B cell (primary cell): ENCODE results near the gene RMI2. TPM values are rescaled to one million over a fixed set of nuclear protein-coding genes. Genes with fewer than 3 reads are reported as not detected.

Source experiments
- ATAC-seq: fragments of 200-7000 bp; cut with Tn5 transposase; one replicate; pipeline ENCODE4 v1.10.0; 2021; ENCODE audit warnings: low read depth, mild to moderate bottlenecking, moderate number of reproducible peaks, moderate library complexity
- CTCF ChIA-PET: fragments of 350-600 bp; sonication (Branson Sonifier 250); formaldehyde crosslinking; loops from one replicate; lab custom pipeline; 2021; ENCODE audit warnings: antibody characterized with exemption, inconsistent platforms; lab: Charles Lee
- POLR2A ChIA-PET: fragments of 350-600 bp; sonication (Branson Sonifier 250); formaldehyde crosslinking; loops from one replicate; lab custom pipeline; 2021; ENCODE audit warnings: antibody characterized with exemption; lab: Charles Lee
- DNase-seq: peaks from one replicate; pipeline ENCODE4 v3.0.0; 2013
- H2AFZ ChIP-seq: 2 replicates; pipeline ENCODE4 v1.6.1; 2012; ENCODE audit warnings: mild to moderate bottlenecking, low read depth, low read length; ENCODE audit not compliant: insufficient read depth, poor library complexity, severe bottlenecking
- H3K27ac ChIP-seq, 2 donors: 1 replicate in 1 of 2; 2 replicates in 1 of 2; pipeline ENCODE4 v1.5.1; 2012 to 2013; ENCODE audit warnings: low read length in 2 of 2, mild to moderate bottlenecking in 2 of 2, moderate library complexity in 1 of 2
- H3K27me3 ChIP-seq, 4 experiments: fragments of 200-600 bp in 1 of 4; sonication (generic) in 1 of 4; replicated peaks in 1 of 4; 1 replicate in 2 of 4; 2 replicates in 2 of 4; pipeline versions ENCODE4 v1.6.1 to v1.7.0; 2013 to 2016; ENCODE audit warnings: low read length in 3 of 4, mild to moderate bottlenecking in 2 of 4, mixed read lengths in 1 of 4, moderate library complexity in 1 of 4; ENCODE audit not compliant: insufficient read depth in 4 of 4, control insufficient read depth in 3 of 4; ENCODE audit errors: control extremely low read depth in 1 of 4
- H3K36me3 ChIP-seq, 2 experiments: replicated peaks in 1 of 2; 1 replicate in 1 of 2; 2 replicates in 1 of 2; pipeline versions ENCODE4 v1.6.1 to v1.7.1; 2013; ENCODE audit warnings: low read length in 1 of 2; ENCODE audit not compliant: insufficient read depth in 2 of 2, control insufficient read depth in 1 of 2; ENCODE audit errors: control extremely low read depth in 1 of 2, extremely low read depth in 1 of 2
- H3K4me1 ChIP-seq, 2 donors: fragments of 200-600 bp in 1 of 2; sonication (generic) in 1 of 2; 1 replicate in 1 of 2; 2 replicates in 1 of 2; pipeline versions ENCODE4 v1.5.1 to v1.6.1; 2013 to 2017; ENCODE audit warnings: low read length in 2 of 2; ENCODE audit not compliant: control insufficient read depth in 2 of 2, insufficient read depth in 2 of 2
- H3K4me2 ChIP-seq: replicated peaks from 2 replicates; pipeline ENCODE3; 2012; ENCODE audit warnings: mild to moderate bottlenecking, low read depth, low read length; ENCODE audit not compliant: poor library complexity, severe bottlenecking
- H3K4me3 ChIP-seq, 5 experiments: fragments of 200-600 bp in 1 of 5; sonication (generic) in 1 of 5; 1 replicate in 3 of 5; 2 replicates in 2 of 5; pipeline versions ENCODE4 v1.5.1 to v1.7.0; 2011 to 2016; ENCODE audit warnings: low read length in 4 of 5, mild to moderate bottlenecking in 4 of 5, low read depth in 2 of 5, control low read depth in 1 of 5, moderate library complexity in 1 of 5; ENCODE audit not compliant: insufficient read depth in 1 of 5; ENCODE audit errors: control extremely low read depth in 1 of 5, extremely low read depth in 1 of 5
- H3K79me2 ChIP-seq: fragments of 200-600 bp; sonication (generic); one replicate; pipeline ENCODE4 v1.6.0; 2016; ENCODE audit warnings: low read length; ENCODE audit not compliant: control insufficient read depth, insufficient read depth
- H3K9ac ChIP-seq: fragments of 200-600 bp; sonication (generic); 2 replicates; pipeline ENCODE4 v1.6.1; 2017; ENCODE audit warnings: mild to moderate bottlenecking, low read length, moderate library complexity
- H3K9me3 ChIP-seq, 3 donors: one replicate each; pipeline versions ENCODE4 v1.6.1 to v1.7.1; 2013; ENCODE audit warnings: low read length in 2 of 3; ENCODE audit not compliant: control insufficient read depth in 2 of 3, insufficient read depth in 1 of 3; ENCODE audit errors: control extremely low read depth in 1 of 3
- H4K20me1 ChIP-seq: 2 replicates; pipeline ENCODE4 v1.6.0; 2012; ENCODE audit warnings: mild to moderate bottlenecking, low read length; ENCODE audit not compliant: insufficient read depth, control insufficient read depth, poor library complexity, severe bottlenecking
- H3K27ac Mint-ChIP-seq: one replicate; pipeline ENCODE4 v1.8.0; 2021; ENCODE audit warnings: mixed read lengths
- H3K27me3 Mint-ChIP-seq: one replicate; pipeline ENCODE4 v1.8.0; 2021; ENCODE audit warnings: mixed read lengths
- H3K4me1 Mint-ChIP-seq: one replicate; pipeline ENCODE4 v1.8.0; 2021; ENCODE audit warnings: mixed read lengths
- H3K4me3 Mint-ChIP-seq: one replicate; pipeline ENCODE4 v1.8.0; 2021; ENCODE audit warnings: mixed read lengths
- H3K9me3 Mint-ChIP-seq: one replicate; pipeline ENCODE4 v1.8.0; 2022; ENCODE audit warnings: mixed read lengths; ENCODE audit not compliant: insufficient read depth
- CTCF ChIP-seq: fragments of 200-600 bp; IDR thresholded peaks from one replicate; pipeline ENCODE4 v1.8.0; 2022; ENCODE audit warnings: antibody characterized with exemption, mild to moderate bottlenecking
- EZH2 ChIP-seq: IDR thresholded peaks from 2 replicates; pipeline ENCODE4 v1.6.1; 2012; ENCODE audit warnings: borderline replicate concordance, low read depth, mild to moderate bottlenecking, moderate library complexity, low read length; ENCODE audit not compliant: insufficient read depth, poor library complexity, severe bottlenecking
- WGBS: methylation state at CpG from one replicate; pipeline ENCODE4 v1.1.5; 2013; ENCODE audit warnings: missing lambda C conversion rate; ENCODE audit not compliant: insufficient coverage; 5-methylcytosine and 5-hydroxymethylcytosine counted together
- intact Hi-C: fragments of 100-400 bp; cut with micrococcal nuclease; formaldehyde crosslinking; loops from one replicate; pipeline ENCODE4 v1.10.0; 2022
- polyA plus RNA-seq: library from polyadenylated mRNA; depleted of rRNA; stranded (reverse); fragments of >200 nt; gene quantifications from 2 replicates; pipeline ENCODE4 v1.2.3, GENCODE V29; 2012
- total RNA-seq, 2 donors: library from RNA; stranded (reverse); fragments of 120-200 nt in 1 of 2; gene quantifications; 1 replicate in 1 of 2; 2 replicates in 1 of 2; pipeline versions ENCODE4 v1.2.3 to v1.2.4, GENCODE V29; 2013 to 2022

RMI2 gene
- total and polyA plus RNA-seq, 2 donors (not counting 1 experiment from before 2014, with no cell fraction given): 2.3 to 27.0 TPM

- ChIA-PET POLR2A (no interaction called here), CTCF (interaction anchor here (0.7 to 6.5 kb wide), 9 partner anchors 10 to 426 kb away, joined by 3 to 66 read pairs (median 5); partner anchors contain the start of gene RMI2)
- Histone ChIP-seq H3K4me3 (no peak overlapping the region), H4K20me1 (no peaks in the 10 kb centered on the region), H3K9ac (no peak overlapping the region), H3K4me2 (no peak overlapping the region), H3K27ac (no peak overlapping the region), H3K9me3 (peaks cover 0 to 2% (median 0%) of the 10 kb centered on the region in 3 donors), H3K36me3 (no peaks in the 10 kb centered on the region), H3K4me1 (peaks cover 0 to 6% of the 10 kb centered on the region in 2 donors), H3K79me2 (no peaks in the 10 kb centered on the region), H3K27me3 (peaks cover 0 to 3% (median 1%) of the 10 kb centered on the region in 4 experiments), H2AFZ (no peak overlapping the region)
- no peak overlapping the region for H3K27ac Mint-ChIP-seq
- no peaks in the 10 kb centered on the region for H3K9me3 Mint-ChIP-seq
- H3K27me3 Mint-ChIP-seq: no peaks in the 10 kb centered on the region
- ATAC-seq (no peak), DNase-seq (no peak)
- no peak overlapping the region for H3K4me3 Mint-ChIP-seq
- intact Hi-C loops: no loop called here
- TF ChIP-seq EZH2 (no peak), CTCF (no peak)
- 94% methylated on average over 10 of the region's 10 CpGs for WGBS
- peaks cover 8% of the 10 kb centered on the region for H3K4me1 Mint-ChIP-seq
These were observed 52.9 kb downstream of the RMI2 start for GRCh38 chr16:11398136-11398535.

DNA sequence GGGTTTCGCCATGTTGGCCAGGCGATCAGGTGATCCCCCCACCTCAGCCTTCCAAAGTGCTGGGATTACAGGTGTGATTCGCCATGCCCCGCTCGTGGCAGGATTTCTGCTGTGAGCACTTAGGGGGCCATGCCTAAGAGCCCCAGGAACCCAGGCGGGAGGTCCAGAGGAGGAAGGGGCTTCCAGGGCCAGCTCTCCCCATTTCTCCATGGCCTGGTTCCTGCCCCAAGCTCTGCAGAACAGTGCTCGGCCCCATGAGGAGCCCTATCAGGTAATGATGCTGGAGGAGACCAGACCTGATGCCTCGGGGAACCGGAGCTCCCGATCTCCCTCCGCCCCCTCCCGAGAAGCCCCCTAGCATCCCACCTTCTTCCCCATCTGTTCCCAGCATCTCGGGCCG is 53.6 kb downstream of the RMI2 start:
- Histone ChIP-seq H3K9me3 (peaks cover 0 to 2% (median 0%) of the 10 kb centered on the region in 3 donors), H3K4me2 (no peak overlapping the region), H4K20me1 (no peaks in the 10 kb centered on the region), H3K9ac (no peak overlapping the region), H3K79me2 (no peaks in the 10 kb centered on the region), H2AFZ (no peak overlapping the region), H3K4me3 (no peak overlapping the region), H3K27ac (no peak overlapping the region), H3K4me1 (peaks cover 0 to 6% of the 10 kb centered on the region in 2 donors), H3K36me3 (no peaks in the 10 kb centered on the region), H3K27me3 (peaks cover 0 to 3% (median 1%) of the 10 kb centered on the region in 4 experiments)
- intact Hi-C loops: no loop called here
- no peak for ATAC-seq
- Mint-ChIP-seq H3K9me3 (no peaks in the 10 kb centered on the region), H3K27ac (no peak overlapping the region), H3K27me3 (no peaks in the 10 kb centered on the region), H3K4me1 (peaks cover 8% of the 10 kb centered on the region), H3K4me3 (no peak overlapping the region)
- ChIA-PET CTCF (interaction anchor here (0.6 to 6.5 kb wide), 8 partner anchors 9 to 133 kb away, joined by 3 to 66 read pairs (median 3); partner anchors contain the start of gene RMI2), POLR2A (no interaction called here)
- 84% methylated on average over 5 of the region's 14 CpGs for whole genome bisulfite sequencing
- DNase-seq: no peak
- TF ChIP-seq CTCF (no peak), EZH2 (no peak)
